GM10266 (cell line): ENCODE measurements around the gene MSI2.

Experiments
- DNase-seq: peaks from one replicate; pipeline ENCODE4 v3.0.0; 2012; ENCODE audit errors: extremely low spot score
- TF ChIP-seq, protein P1 (sequence below): IDR thresholded peaks from 2 replicates; pipeline ENCODE4 v1.5.1; 2012; ENCODE audit warnings: mild to moderate bottlenecking, low read depth; ENCODE audit not compliant: control insufficient read depth, insufficient read depth; ENCODE audit errors: missing control alignments

Gene MSI2

DNA sequence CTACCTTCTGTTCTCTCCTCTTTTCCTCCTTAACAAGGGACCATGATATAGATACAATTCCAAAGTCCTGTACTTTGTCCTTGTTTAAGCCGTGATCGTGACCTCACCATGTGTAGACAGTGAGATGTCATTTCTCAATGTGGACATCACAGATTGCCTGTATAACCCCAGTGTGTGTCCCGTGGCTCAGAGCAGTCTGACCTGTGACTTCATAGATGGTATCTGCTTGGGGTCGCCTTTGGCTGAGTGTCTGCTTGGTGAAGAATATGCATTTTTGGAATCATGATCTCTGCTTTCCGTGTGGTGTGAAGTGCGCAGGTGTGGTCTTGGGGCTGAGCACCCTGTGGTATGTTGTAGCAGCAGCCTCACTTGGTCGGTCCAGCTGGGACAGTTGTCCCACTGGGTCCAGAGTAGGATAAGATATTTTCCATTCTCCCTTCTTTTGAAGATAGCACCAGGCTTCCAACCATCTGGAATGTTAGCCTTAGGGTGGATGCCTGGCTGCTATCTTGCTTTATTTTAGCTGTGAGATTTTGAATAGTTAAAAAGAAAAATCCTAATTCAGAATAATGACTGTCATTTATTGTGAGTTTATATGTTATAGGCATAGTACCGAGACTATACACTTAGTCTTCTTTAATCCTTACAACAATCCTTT lies 13.4 kb downstream of the MSI2 start:
- TF ChIP-seq, protein P1, sequence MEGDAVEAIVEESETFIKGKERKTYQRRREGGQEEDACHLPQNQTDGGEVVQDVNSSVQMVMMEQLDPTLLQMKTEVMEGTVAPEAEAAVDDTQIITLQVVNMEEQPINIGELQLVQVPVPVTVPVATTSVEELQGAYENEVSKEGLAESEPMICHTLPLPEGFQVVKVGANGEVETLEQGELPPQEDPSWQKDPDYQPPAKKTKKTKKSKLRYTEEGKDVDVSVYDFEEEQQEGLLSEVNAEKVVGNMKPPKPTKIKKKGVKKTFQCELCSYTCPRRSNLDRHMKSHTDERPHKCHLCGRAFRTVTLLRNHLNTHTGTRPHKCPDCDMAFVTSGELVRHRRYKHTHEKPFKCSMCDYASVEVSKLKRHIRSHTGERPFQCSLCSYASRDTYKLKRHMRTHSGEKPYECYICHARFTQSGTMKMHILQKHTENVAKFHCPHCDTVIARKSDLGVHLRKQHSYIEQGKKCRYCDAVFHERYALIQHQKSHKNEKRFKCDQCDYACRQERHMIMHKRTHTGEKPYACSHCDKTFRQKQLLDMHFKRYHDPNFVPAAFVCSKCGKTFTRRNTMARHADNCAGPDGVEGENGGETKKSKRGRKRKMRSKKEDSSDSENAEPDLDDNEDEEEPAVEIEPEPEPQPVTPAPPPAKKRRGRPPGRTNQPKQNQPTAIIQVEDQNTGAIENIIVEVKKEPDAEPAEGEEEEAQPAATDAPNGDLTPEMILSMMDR, result no peak
- no peak for DNase-seq

DNA sequence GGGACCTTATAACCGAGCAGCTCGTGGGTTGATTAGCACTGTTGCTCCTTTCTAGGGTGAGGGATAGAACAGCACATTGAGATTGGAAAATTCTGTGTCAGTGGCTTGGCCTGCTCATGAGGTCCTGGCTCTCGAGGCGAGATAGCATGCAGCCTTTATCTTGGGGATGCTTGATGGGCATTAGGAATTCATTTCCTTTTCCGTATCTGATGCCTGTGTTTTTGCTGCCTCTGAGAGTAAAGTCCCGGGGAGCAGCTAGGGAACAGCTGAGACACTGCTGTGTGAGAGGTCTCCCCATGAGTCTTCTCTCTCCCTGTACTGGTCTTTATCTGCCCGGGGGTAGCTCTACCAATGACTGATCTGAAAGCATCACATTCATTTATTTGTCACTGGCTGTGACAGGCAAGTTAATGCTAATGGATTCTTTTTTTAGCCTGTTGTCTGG lies 14.5 kb downstream of the MSI2 start:
- TF ChIP-seq, protein P1, result no peak
- no peak for DNase-seq

DNA sequence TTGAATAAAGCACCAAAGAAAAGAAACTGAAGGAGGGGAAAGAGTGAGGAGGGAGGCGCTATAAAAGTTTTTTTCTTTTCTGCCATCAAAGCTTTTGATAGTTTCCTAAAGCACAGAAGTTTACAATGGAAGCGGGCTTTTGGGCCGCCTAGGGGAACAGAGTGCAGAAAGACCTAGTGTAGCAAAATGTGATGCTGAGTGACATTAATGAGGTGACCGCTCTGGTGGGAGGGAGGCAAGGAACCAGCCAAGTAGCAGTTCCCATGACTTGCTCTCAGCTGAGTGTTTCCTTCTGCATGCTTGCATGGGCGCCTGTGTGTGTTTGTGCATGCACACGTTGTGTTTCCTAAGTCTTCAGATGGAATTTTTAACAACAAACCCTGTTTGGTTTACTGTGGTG lies 15.5 kb downstream of the MSI2 start:
- TF ChIP-seq, protein P1, result no peak

DNA sequence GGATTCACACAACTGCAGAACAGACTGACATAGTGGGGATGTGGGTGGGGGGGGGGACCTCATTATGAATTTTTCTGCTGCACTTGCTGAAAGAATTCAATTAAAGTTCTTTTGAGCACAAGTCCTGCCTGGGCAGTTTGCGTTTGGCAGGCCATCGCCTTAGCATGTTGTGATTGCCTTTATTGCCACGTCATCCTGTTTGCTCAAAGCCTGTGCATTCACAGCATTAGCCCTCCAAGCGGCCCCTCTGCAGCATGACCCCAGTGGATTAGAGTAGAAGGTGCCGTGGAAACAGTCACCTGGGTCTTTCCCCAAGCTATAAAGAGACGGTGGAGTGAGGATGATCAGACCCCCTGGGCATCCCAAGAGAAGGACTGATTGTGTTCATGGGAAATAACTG lies 17.2 kb downstream of the MSI2 start:
- no peak for DNase-seq
- TF ChIP-seq, protein P1, result no peak

More for the DNA sequence above, 15.5 kb downstream of the MSI2 start:
- DNase-seq, result no peak

DNA sequence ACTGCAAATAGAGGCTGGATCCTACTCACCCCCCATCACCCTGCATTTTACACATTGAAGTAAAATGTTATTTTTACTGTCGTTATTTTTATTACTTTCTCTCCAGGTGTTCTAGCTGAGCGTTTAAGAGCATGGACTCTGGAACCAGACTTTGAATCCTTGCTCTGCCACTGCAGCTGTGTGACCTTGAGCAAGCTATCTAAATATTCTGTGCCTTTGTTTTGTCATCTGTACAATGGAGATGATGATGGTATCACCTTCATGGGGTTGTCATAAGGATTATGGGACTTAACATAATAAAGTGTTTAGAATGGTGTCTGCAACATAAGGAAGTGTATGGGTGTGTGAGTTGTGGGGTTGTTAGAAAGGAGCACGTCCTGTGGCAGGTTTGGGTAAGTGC lies 17.8 kb downstream of the MSI2 start:
- DNase-seq, result no peak
- TF ChIP-seq, protein P1, result no peak

DNA sequence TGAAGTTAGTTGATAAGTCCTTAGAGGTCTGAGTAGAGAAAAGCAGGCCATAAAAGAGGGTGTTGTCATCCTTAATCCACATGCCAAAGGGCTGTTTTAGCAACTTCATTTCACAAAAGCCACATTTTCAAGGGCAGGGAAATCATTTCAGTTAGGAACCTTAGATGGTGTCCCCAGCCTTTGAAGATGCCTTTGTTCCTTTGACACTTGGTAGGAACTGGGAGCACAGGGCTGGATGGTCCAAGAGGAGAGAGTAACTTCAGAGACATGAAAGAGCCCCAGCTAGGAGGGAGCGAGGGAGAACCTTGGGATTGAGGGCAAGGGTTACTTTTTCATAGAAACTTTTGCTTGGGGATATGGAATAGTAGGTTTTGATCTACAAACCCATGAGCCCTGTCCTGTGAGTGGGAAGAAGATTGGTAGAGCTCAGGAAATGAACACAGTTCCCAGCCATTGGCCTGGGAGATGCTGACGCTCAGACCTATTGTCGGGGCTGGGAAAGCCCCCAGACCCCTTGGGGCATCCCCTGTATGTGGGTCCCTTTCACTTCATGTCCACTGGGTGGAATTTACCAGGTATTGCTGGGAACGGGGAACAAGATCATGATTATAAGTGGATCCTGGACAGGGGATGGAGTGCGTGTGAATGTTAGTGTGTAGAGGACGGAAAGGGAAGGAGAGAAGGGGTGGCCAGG lies 18.9 kb downstream of the MSI2 start:
- DNase-seq, result peak; percentile 32
- TF ChIP-seq, protein P1, result no peak

DNA sequence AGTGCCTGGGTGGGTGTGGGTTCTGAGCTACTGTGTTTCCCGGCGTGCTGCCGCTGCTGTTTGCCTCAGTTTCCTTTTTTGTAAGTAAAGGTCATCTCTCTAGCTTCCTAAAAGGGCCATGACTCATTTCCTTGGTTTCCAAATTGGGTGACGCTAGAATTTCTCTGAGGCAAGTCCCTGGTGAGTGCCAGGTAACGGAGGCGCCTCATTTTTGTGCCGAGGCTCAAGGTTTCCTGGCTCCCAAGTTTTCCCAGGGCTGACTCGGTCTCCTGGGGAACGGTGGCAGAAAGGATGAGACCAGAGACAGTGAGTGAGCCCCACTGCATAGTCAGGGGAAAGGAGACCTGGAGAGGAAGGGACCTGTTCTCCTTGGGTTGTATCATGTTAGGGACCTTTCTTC lies 20.3 kb downstream of the MSI2 start:
- TF ChIP-seq, protein P1, result no peak
- no peak for DNase-seq
